ENCODE results near the gene CFAP46. TPM values are rescaled to one million over a fixed set of nuclear protein-coding genes. Genes with fewer than 3 reads are reported as not detected.
"Not testable (repeated sequence)": the region's sequence is repeated elsewhere in the genome, so short reads cannot be mapped to it uniquely, and the experiment has no call there.

Gene CFAP46
- polyA plus RNA-seq, 1 donor from 2014 or later = not detected

DNA sequence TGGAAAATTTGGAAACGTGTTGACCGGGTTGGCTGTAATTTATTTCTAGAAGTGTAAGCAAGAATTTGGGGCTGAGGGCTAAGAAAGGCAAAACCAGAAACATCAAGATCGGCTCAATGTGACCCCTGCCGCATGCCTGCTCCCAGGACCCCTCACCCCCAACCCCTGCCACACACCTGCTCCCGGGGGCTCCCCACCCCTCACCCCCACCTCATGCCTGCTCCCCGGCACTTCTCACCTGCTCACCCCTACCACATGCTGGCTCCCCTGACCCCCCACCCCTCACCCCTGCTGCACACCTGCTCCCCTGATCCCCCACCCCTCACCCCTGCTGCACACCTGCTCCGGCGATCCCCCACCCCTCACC lies 19.0 kb upstream of the CFAP46 start:
- Mint-ChIP-seq H3K9me3 (peaks cover 0 to 4% (median 0%) of the 10 kb centered on the region in 3 donors), H3K27ac (no peak overlapping the region), H3K27me3 (peaks cover 38% of the 10 kb centered on the region), H3K4me3 (peak overlapping the region in 1 of 4 donors; percentile 39), H3K36me3 (no peaks in the 10 kb centered on the region), H3K4me1 (peaks cover 0 to 10% (median 8%) of the 10 kb centered on the region in 3 donors)

DNA sequence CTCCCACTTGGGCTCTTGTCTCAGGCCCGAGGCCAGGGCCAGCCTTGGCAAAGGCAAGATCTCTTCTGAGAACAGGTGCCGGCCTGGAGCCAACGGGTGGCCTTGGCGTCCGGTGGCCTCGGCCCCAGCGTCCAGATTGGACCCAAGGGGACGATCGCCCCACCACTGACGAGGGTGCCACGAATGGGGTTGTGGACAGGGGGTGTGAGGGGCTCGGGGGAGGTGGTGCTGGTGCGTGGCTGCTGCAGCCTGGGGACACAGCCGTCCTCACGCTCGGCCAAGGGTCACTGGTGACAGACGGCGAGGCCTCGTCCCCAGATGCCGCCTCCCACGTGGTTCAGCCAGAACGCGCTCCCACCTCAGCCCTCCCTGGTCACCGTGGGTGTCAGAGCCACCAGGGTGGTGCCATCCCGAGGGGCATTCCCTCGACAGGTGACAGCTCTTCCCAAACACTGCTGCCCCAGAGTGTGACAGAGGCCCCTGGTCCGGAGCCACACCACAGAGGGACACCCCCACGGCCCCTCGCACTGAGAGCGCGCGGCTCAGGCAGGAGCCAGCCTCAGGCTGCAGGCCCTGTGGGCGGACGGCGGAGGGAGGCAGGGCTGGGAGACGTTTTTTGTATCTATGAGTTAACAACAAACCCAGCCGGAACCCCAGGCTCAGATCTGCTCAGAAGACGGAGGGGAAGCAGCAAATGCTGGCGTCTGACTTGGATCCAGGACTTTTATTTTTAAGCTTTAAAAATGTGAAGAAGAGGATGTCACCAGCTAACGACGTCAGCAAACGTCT lies 18.5 kb upstream of the CFAP46 start:
- peaks cover 37% of the 10 kb centered on the region for H3K27me3 Mint-ChIP-seq
- peaks cover 0 to 4% (median 0%) of the 10 kb centered on the region in 3 donors for H3K9me3 Mint-ChIP-seq
- no peaks in the 10 kb centered on the region for H3K36me3 Mint-ChIP-seq
- peaks cover 0 to 10% (median 8%) of the 10 kb centered on the region in 3 donors for H3K4me1 Mint-ChIP-seq
- H3K27ac Mint-ChIP-seq = no peak overlapping the region
- H3K4me3 Mint-ChIP-seq = peak overlapping the region in 1 of 4 donors; percentile 39

DNA sequence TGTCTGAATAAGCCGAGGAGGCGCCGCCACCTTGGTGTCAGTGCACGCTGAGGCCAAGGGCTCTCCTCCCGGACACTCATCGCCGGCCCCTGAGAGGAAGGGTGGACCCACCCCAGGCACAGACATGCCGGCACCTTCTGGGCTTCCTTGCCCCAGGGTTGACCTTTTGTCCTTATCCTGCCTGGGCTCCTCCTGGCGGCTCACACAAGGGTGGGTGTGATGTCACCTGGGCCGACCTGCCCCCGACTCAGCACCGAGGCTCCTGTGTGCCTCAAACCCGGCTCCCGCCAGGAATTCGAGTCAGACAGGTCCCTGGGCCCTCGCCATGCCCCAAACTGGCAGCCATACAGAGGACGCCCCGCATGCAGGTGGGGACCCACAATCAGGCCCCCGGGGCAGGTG lies 17.7 kb upstream of the CFAP46 start:
- H3K36me3 Mint-ChIP-seq = no peaks in the 10 kb centered on the region
- no peaks in the 10 kb centered on the region for H3K9me3 Mint-ChIP-seq
- H3K4me3 Mint-ChIP-seq = no peak overlapping the region
- H3K27ac Mint-ChIP-seq = no peak overlapping the region
- H3K27me3 Mint-ChIP-seq = peaks cover 32% of the 10 kb centered on the region
- H3K4me1 Mint-ChIP-seq = peaks cover 0 to 10% (median 8%) of the 10 kb centered on the region in 3 donors

DNA sequence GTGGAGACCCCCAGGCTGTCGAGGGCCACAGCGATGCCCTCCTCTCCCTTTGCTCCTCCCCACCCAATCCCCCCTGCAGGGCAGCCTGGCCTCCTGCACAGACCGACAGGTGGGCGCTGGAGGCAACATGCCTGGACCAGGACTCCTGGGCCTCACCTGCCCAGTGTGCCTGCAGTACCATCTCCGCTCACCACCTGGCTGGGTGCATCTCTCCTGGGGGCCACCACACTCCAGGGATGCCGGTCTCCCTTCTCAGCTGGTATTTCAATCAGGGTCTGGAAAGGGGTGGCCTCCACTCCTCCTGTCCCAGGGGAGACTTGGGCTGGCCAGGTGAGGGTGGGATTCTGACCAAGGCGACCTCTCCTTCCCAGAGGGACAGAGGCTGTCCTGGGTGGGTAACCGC lies 17.2 kb upstream of the CFAP46 start:
- H3K9me3 Mint-ChIP-seq = no peaks in the 10 kb centered on the region
- peaks cover 27% of the 10 kb centered on the region for H3K27me3 Mint-ChIP-seq
- no peak overlapping the region for H3K4me3 Mint-ChIP-seq
- H3K36me3 Mint-ChIP-seq = no peaks in the 10 kb centered on the region
- H3K4me1 Mint-ChIP-seq = peaks cover 0 to 10% (median 8%) of the 10 kb centered on the region in 3 donors
- H3K27ac Mint-ChIP-seq = no peak overlapping the region

DNA sequence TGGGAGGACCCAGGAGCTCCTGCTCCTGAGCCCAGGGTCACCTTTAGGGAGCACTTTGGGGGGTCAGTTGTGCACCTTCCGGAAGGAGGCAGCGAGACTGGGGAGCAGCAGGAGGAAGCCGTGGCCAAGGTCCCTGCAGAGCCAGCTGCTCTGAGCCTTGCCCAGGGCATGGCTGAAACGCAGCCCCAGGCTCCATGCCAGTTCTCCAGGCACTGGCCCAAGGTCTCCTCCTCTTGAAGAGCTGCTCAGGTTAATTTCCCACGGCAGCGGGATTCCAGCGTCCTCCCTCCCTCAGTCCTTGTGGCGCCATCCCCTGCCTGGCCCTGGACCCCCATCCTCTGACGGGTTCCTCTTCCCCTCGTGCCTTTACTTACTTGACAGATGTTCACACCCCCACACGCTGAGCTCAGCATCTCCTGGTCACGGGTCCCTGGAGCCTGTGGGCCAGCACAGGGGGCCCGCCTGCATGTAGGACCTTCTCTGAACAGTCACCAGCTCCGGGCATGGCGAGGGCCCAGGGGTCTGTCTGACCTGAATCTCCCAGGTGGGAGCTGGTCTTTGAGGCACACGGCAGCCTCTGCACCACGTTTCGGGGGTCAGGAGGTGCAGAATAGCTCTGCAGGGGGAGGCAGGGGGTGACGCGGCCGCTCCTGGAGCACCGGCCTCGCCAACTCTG lies 16.7 kb upstream of the CFAP46 start:
- peaks cover under 1% of the 10 kb centered on the region for H3K36me3 Mint-ChIP-seq
- H3K4me1 Mint-ChIP-seq = peaks cover 0 to 10% (median 8%) of the 10 kb centered on the region in 3 donors
- H3K4me3 Mint-ChIP-seq = peak overlapping the region in 1 of 4 donors; percentile 45
- no peaks in the 10 kb centered on the region for H3K9me3 Mint-ChIP-seq
- H3K27me3 Mint-ChIP-seq = peaks cover 29% of the 10 kb centered on the region
- H3K27ac Mint-ChIP-seq = no peak overlapping the region

DNA sequence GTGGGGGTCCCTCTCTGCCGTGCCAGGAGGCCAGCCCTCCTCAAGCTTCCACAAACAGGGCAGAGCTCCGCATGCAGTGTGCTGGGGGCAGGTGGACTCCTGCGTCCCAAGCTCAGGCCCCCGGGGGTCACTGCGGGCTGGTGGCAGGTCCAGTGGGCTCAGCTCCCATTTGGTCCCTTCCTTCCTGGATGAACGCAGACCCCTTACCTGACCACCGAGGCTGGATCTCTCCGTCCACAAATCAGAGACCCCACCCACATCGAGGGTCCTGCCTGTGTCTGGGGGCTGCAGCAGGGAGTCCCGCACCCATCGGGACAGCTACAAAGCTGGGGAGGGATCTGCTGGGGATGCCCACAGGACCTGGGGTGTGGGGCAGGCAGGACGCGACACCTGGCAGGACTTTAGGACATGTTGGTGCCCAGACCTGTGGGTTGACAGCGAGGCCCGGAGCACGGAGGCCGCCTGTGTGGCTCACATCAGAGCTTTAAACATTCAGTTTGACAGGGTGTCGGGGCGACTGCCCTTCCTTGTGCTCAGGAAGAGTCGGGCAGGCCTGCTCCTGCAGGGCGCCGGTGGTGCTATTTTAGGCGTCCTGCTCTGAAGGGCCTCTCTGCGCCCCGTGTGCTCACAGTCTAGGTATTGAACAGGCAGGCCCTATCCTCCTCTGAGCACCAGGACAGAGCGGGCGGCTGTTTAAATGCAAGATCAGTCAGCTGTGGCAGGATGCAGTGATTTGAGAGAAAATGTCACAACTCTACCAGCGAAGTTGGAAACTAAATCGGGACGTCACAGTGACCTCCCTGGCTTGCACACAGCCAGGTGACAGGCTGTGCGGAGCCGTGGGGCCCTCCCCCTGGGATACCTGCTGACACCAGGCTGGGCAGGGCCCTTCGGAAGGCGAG lies 15.9 kb upstream of the CFAP46 start:
- Mint-ChIP-seq H3K27me3 (peaks cover 24% of the 10 kb centered on the region), H3K27ac (no peak overlapping the region), H3K9me3 (no peaks in the 10 kb centered on the region), H3K4me1 (peaks cover 0 to 10% (median 8%) of the 10 kb centered on the region in 3 donors), H3K36me3 (peaks cover 3% of the 10 kb centered on the region), H3K4me3 (peak overlapping the region in 1 of 4 donors; percentile 37)

DNA sequence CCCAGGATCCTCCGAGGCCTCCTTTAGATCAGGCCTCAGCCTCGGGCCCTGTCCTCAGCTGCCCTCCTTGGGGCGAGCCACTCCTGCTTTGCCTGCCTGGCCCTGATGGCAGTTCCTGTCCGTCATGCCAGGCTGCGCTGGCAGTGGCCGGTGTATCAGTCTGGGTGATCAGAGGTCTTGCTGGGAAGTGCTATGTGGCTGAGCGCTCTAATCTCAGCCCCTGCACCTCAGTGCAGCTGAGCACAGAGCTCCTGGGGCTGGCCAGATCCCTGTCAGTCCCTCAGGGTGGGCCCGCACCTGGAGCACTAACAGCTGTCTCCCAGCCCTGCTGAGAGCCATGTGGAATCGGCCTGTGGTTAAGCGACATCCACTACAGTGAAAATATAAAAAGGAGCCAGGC lies 14.8 kb upstream of the CFAP46 start:
- Mint-ChIP-seq H3K27ac (no peak overlapping the region), H3K27me3 (peaks cover 22% of the 10 kb centered on the region), H3K9me3 (no peaks in the 10 kb centered on the region), H3K4me3 (no peak overlapping the region), H3K36me3 (peaks cover 3% of the 10 kb centered on the region), H3K4me1 (peaks cover 0 to 2% (median 0%) of the 10 kb centered on the region in 3 donors)

DNA sequence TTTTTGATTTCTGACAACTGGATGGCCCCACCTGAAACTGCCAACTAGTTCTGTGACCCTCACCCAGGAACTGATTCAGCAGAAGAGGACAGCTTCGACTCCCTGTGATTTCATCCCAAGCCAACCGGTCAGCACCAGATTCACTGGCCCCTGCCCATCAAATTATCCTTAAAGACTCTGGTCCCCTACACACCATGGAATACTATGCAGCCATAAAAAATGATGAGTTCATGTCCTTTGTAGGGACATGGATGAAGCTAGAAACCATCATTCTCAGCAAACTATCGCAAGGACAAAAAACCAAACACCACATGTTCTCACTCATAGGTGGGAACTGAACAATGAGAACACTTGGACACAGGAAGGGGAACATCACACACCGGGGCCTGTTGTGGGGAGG lies 13.9 kb upstream of the CFAP46 start:
- H3K27ac Mint-ChIP-seq, H3K36me3 Mint-ChIP-seq, H3K4me3 Mint-ChIP-seq, H3K9me3 Mint-ChIP-seq, H3K4me1 Mint-ChIP-seq: not testable (repeated sequence)
- peaks cover 25% of the 10 kb centered on the region for H3K27me3 Mint-ChIP-seq

DNA sequence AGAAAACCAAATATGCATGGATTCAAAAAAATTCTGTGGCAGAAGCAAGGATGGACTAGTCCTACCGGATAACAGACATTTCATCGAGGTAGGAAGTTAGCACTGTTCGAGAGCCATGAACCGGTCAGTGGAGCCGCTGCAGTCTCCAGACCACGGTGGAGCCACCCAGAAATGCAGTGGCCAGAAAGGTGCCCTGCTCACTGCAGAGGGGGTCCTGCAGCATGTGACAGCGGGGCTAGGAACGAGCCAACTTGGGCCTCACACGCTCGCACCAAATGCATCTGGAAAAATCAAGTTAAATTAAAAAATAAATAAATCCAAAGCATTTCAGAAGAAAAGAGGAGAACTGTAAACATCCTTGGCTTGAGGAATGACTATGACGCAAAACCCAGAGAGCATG lies 13.1 kb upstream of the CFAP46 start:
- Mint-ChIP-seq H3K27me3 (peaks cover 24% of the 10 kb centered on the region), H3K9me3 (no peaks in the 10 kb centered on the region), H3K4me3 (no peak overlapping the region), H3K4me1 (no peaks in the 10 kb centered on the region), H3K27ac (no peak overlapping the region), H3K36me3 (peaks cover 3% of the 10 kb centered on the region)

DNA sequence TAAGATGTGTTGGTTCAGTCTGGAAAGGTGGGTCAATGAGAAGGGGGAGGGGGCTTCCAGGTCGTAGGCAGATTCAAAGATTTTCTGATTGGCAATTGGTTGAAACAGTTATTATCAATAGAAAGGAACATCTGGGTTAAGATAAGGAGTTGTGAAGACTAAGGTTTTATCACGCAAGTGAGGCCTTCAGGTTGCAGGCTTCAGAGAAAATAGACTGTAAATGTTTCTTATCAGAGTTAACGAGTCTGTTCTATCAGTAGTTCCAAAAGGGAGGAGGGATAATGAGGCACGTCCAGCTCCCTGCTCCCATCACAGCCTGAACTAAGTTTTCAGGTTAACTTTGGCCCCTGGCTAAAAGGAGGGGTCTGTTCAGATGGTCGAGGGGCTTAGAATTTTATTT lies 11.1 kb upstream of the CFAP46 start:
- no peak overlapping the region for H3K4me3 Mint-ChIP-seq
- peaks cover 26% of the 10 kb centered on the region for H3K27me3 Mint-ChIP-seq
- H3K9me3 Mint-ChIP-seq = no peaks in the 10 kb centered on the region
- no peak overlapping the region for H3K27ac Mint-ChIP-seq
- H3K36me3 Mint-ChIP-seq = peaks cover 3% of the 10 kb centered on the region
- H3K4me1 Mint-ChIP-seq = no peaks in the 10 kb centered on the region

DNA sequence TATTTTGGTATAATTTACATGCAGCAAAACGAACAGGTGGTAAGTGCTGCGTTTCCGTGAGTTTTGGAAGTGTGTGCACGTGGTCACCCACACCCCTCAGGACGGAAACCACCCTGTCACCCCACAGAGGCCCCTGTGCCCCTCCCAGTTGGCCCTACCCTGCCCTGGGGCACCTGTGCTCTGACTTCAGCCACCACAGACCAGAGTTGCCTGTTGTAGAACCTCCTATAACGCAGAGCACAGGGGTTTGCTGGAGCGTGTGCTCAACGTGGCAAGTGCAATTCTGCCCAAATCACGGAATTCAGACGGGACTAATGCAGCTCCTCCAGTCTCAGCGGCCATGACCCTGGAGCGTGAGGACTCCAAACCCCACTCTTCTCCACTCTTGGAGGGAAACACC lies 9.6 kb upstream of the CFAP46 start:
- Mint-ChIP-seq H3K9me3 (peaks cover 0 to 3% (median 0%) of the 10 kb centered on the region in 3 donors), H3K4me3 (peak overlapping the region in 1 of 4 donors; percentile 35), H3K27ac (no peak overlapping the region), H3K36me3 (peaks cover 3% of the 10 kb centered on the region), H3K4me1 (no peaks in the 10 kb centered on the region), H3K27me3 (peaks cover 28% of the 10 kb centered on the region)

DNA sequence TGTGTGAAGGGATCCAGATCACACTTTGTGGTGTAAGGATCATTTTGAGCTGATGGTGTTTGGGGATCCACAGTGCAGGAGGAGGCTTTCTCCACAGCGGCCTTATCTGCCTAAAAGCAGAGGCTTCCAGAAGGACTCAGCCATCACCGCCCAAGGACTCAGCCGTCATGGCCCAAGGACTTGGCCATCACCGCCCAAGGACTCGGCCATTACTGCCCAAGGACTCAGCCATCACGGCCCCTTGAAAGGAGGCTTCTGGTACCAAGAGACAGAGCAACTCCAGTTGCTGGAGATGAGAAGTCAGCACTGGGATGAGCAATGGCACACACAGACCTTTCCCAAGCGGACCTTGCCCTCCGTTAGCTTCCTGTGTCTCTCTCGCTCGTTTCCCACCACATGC lies 6.0 kb upstream of the CFAP46 start:
- no peak overlapping the region for H3K4me3 Mint-ChIP-seq
- H3K36me3 Mint-ChIP-seq = no peaks in the 10 kb centered on the region
- H3K4me1 Mint-ChIP-seq = no peaks in the 10 kb centered on the region
- H3K27me3 Mint-ChIP-seq = peaks cover 45% of the 10 kb centered on the region
- no peak overlapping the region for H3K27ac Mint-ChIP-seq
- H3K9me3 Mint-ChIP-seq = peaks cover 0 to 3% (median 0%) of the 10 kb centered on the region in 3 donors

DNA sequence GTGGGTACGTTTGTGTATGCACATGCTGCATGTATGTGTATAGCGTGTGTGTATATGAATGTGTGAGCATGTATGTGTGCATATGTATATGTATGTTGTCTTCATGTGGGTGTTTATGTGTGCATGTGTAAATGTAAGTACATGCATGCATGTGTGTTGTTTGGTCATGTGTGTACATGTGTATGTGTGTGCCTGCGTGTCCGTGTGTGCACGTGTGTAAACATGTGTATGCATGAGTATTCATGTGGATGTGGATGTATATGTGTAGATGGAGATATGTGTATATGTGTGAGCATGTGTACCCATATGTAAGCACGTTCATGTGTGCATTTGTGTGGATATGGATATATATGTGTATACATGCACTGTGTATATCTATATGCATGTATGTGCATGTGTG lies 5.5 kb upstream of the CFAP46 start:
- H3K4me3 Mint-ChIP-seq = no peak overlapping the region
- H3K27me3 Mint-ChIP-seq = peaks cover 43% of the 10 kb centered on the region
- H3K27ac Mint-ChIP-seq = no peak overlapping the region
- H3K36me3 Mint-ChIP-seq = no peaks in the 10 kb centered on the region
- peaks cover 0 to 3% (median 0%) of the 10 kb centered on the region in 3 donors for H3K9me3 Mint-ChIP-seq
- H3K4me1 Mint-ChIP-seq = peaks cover 0 to under 1% (median under 1%) of the 10 kb centered on the region in 3 donors

DNA sequence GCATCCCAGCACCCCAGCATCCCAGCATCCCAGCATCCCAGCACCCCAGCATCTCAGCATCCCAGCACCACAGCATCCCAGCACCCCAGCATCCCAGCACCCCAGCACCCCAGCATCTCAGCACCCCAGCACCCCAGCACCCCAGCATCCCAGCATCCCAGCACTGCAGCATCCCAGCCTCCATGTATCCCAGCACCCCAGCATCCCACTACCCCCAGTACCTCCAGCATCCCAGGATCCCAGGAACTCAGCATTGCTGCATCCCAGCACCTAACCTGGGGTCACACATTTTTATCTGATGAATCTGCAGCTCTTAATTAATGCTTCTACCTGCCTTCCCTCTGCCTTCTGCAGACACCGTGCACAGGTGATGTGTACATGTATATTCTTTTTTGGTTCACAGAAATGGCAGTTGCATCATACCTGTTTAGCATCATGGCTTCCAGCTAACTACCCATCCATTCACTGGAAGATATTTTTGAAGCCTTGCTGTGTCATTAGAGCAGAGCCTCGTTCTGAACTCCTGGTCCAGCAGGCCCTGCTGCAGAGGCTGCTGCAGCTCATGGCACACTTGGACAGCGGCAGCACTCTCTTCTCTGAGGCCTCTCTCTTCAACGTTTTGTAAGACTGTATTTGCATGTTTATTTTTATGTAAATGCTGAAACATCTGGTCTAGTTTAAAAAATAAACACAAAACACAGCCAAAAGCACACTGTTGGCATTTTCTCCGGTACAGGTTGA lies 4.6 kb upstream of the CFAP46 start:
- no peaks in the 10 kb centered on the region for H3K36me3 Mint-ChIP-seq
- peaks cover 0 to 3% (median 0%) of the 10 kb centered on the region in 3 donors for H3K9me3 Mint-ChIP-seq
- H3K27ac Mint-ChIP-seq = no peak overlapping the region
- no peak overlapping the region for H3K4me3 Mint-ChIP-seq
- H3K27me3 Mint-ChIP-seq = peaks cover 39% of the 10 kb centered on the region
- peaks cover 0 to 3% (median 2%) of the 10 kb centered on the region in 3 donors for H3K4me1 Mint-ChIP-seq
